Fibroblast of lung (primary cell): Measurements from ENCODE around the gene OR2H1.

Source experiments
- EZH2 ChIP-seq: IDR thresholded peaks from 2 replicates; pipeline ENCODE4 v1.5.1; 2012; ENCODE audit warnings: low read length, control low read depth, mild to moderate bottlenecking; ENCODE audit errors: missing control alignments
- TF ChIP-seq, protein P1 (sequence below), 2 donors: IDR thresholded peaks in 1 of 2; conservative IDR thresholded peaks in 1 of 2; 1 replicate in 1 of 2; 2 replicates in 1 of 2; pipeline ENCODE4 v1.5.1; 2011 to 2012; ENCODE audit warnings: low read length in 2 of 2, control low read depth in 1 of 2, inconsistent platforms in 1 of 2, low read depth in 1 of 2, mild to moderate bottlenecking in 1 of 2

DNA sequence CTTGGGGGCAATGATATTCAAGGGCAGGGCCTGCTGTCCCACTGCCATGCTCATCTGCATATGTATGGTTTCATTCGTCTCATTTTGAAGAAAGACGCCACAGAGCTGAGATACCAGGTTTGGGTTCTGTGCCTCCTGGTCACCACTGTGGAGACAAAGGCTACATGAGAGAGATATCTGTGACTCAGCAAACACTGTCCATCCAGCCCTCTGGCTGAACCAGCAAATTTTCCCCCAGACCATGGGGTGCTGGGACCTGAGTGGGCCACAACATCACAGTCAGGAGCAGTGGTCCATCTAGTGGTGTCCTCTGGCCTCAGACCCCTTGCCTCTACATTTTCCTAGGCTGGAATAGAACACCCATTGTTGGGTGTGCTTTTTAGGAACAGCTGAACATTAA is 30.7 kb downstream of the OR2H1 start, which contains the start of gene MAS1L:
- TF ChIP-seq, protein P1, sequence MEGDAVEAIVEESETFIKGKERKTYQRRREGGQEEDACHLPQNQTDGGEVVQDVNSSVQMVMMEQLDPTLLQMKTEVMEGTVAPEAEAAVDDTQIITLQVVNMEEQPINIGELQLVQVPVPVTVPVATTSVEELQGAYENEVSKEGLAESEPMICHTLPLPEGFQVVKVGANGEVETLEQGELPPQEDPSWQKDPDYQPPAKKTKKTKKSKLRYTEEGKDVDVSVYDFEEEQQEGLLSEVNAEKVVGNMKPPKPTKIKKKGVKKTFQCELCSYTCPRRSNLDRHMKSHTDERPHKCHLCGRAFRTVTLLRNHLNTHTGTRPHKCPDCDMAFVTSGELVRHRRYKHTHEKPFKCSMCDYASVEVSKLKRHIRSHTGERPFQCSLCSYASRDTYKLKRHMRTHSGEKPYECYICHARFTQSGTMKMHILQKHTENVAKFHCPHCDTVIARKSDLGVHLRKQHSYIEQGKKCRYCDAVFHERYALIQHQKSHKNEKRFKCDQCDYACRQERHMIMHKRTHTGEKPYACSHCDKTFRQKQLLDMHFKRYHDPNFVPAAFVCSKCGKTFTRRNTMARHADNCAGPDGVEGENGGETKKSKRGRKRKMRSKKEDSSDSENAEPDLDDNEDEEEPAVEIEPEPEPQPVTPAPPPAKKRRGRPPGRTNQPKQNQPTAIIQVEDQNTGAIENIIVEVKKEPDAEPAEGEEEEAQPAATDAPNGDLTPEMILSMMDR (conservative IDR thresholded peaks at IDR 0.05 in 1 of 2, IDR thresholded peaks at IDR 0.05 in 1 of 2; ENCODE audit: low read depth in 1 of 2, low read length in 2 of 2) = no peak
- no peak for TF ChIP-seq EZH2
